ENCODE measurements around the gene NAALADL2. TPM values are rescaled to one million over a fixed set of nuclear protein-coding genes. Genes with fewer than 3 reads are reported as not detected.
"Not testable (repeated sequence)": the region's sequence is repeated elsewhere in the genome, so short reads cannot be mapped to it uniquely, and the experiment has no call there.

Gene NAALADL2
- total RNA-seq, 1 experiment from 2014 or later = 2.7 TPM

GRCh38 chr3:175612487-175613196 lies 753.5 kb downstream of the NAALADL2 start:
- intact Hi-C loops (cut with micrococcal nuclease; ENCODE audit: unreplicated experiment) = no loop called here
- BruUV-seq (replicated peaks) = no TSS peak

GRCh38 chr3:175614107-175614506 lies 755.0 kb downstream of the NAALADL2 start:
- BruUV-seq (replicated peaks); intact Hi-C loops (cut with micrococcal nuclease; ENCODE audit: unreplicated experiment); in situ Hi-C loops (cut with HindIII; ENCODE audit: low pct_unique_long_range_greater_than_20kb, low sequenced_read_pairs); POLR2A ChIA-PET; H3K36me3 ChIP-seq (ENCODE audit: control insufficient read depth, insufficient read depth, low read length); H3K9me3 ChIP-seq (ENCODE audit: control insufficient read depth, insufficient read depth, low read depth, low read length); H3K27me3 ChIP-seq (ENCODE audit: control insufficient read depth, insufficient read depth, low read length); H3K27ac ChIP-seq (ENCODE audit: low read length); H3K4me3 ChIP-seq (ENCODE audit: low read depth in 2 of 2, low read length in 2 of 2); DNase-seq (ENCODE audit: low read depth, low spot score); ATAC-seq; H3K4me1 ChIP-seq (ENCODE audit: control insufficient read depth, insufficient read depth, low read length): not testable (repeated sequence)
- CTCF ChIA-PET = interaction anchor here (0.6 kb wide), 1 partner anchor 843 kb away, joined by 3 read pairs; no protein-coding TSS in a partner anchor

More at GRCh38 chr3:175612487-175613196, 753.5 kb downstream of the NAALADL2 start:
- no peak for ATAC-seq
- ChIA-PET CTCF (no interaction called here), POLR2A (no interaction called here)
- no peak for DNase-seq (ENCODE audit: low read depth, low spot score)
- no peak overlapping the region for H3K4me3 ChIP-seq (ENCODE audit: low read depth in 2 of 2, low read length in 2 of 2)
- in situ Hi-C loops (cut with HindIII; ENCODE audit: low pct_unique_long_range_greater_than_20kb, low sequenced_read_pairs) = no loop called here
- no peaks in the 10 kb centered on the region for H3K36me3 ChIP-seq (ENCODE audit: control insufficient read depth, insufficient read depth, low read length)
- no peak for TF ChIP-seq CTCF (IDR thresholded peaks at IDR 0.05)
- no peak for TF ChIP-seq POLR2AphosphoS5 (IDR thresholded peaks at IDR 0.05; ENCODE audit: low read depth, low read length)
- TF ChIP-seq REST (IDR thresholded peaks at IDR 0.05; ENCODE audit: insufficient read depth in 1 of 2, low read depth in 2 of 2, low read length in 1 of 2) = no peak
- no peak for TF ChIP-seq SIN3A (IDR thresholded peaks at IDR 0.05; ENCODE audit: borderline replicate concordance, insufficient read depth, low read depth, low read length)
- no peak for TF ChIP-seq TCF7L2 (IDR thresholded peaks at IDR 0.05; ENCODE audit: low read depth, low read length)
- no peak overlapping the region for H3K27ac ChIP-seq (ENCODE audit: low read length)
- H3K9me3 ChIP-seq (ENCODE audit: control insufficient read depth, insufficient read depth, low read depth, low read length) = no peaks in the 10 kb centered on the region
- H3K4me1 ChIP-seq (ENCODE audit: control insufficient read depth, insufficient read depth, low read length) = no peaks in the 10 kb centered on the region
- H3K27me3 ChIP-seq (ENCODE audit: control insufficient read depth, insufficient read depth, low read length) = no peaks in the 10 kb centered on the region

GRCh38 chr3:175617247-175617646 lies 758.1 kb downstream of the NAALADL2 start:
- no peaks in the 10 kb centered on the region for H3K36me3 ChIP-seq (ENCODE audit: control insufficient read depth, insufficient read depth, low read length)
- H3K4me1 ChIP-seq (ENCODE audit: control insufficient read depth, insufficient read depth, low read length) = no peaks in the 10 kb centered on the region
- DNase-seq (ENCODE audit: low read depth, low spot score) = no peak
- ATAC-seq = no peak
- no peak overlapping the region for H3K27ac ChIP-seq (ENCODE audit: low read length)
- intact Hi-C loops (cut with micrococcal nuclease; ENCODE audit: unreplicated experiment) = no loop called here
- no peak overlapping the region for H3K4me3 ChIP-seq (ENCODE audit: low read depth in 2 of 2, low read length in 2 of 2)
- no TSS peak for BruUV-seq (replicated peaks)
- ChIA-PET CTCF (no interaction called here), POLR2A (no interaction called here)
- H3K27me3 ChIP-seq (ENCODE audit: control insufficient read depth, insufficient read depth, low read length) = no peaks in the 10 kb centered on the region
- in situ Hi-C loops (cut with HindIII; ENCODE audit: low pct_unique_long_range_greater_than_20kb, low sequenced_read_pairs) = no loop called here
- H3K9me3 ChIP-seq (ENCODE audit: control insufficient read depth, insufficient read depth, low read depth, low read length) = no peaks in the 10 kb centered on the region
- no peak for TF ChIP-seq CTCF (IDR thresholded peaks at IDR 0.05)
- no peak for TF ChIP-seq SIN3A (IDR thresholded peaks at IDR 0.05; ENCODE audit: borderline replicate concordance, insufficient read depth, low read depth, low read length)
- TF ChIP-seq TCF7L2 (IDR thresholded peaks at IDR 0.05; ENCODE audit: low read depth, low read length) = no peak
- TF ChIP-seq REST (IDR thresholded peaks at IDR 0.05; ENCODE audit: insufficient read depth in 1 of 2, low read depth in 2 of 2, low read length in 1 of 2) = no peak
- no peak for TF ChIP-seq POLR2AphosphoS5 (IDR thresholded peaks at IDR 0.05; ENCODE audit: low read depth, low read length)
